Sigmoid colon (tissue), 7 donors: Measurements from ENCODE around the gene RYK. TPM values are rescaled to one million over a fixed set of nuclear protein-coding genes. Genes with fewer than 3 reads are reported as not detected.

Experiments used
- DNase-seq: peaks from one replicate; pipeline ENCODE4 v3.0.0-alpha.2; 2019
- H3K27ac ChIP-seq, 4 donors: fragments of 200-600 bp; sonication (generic); one replicate each; pipeline ENCODE4 v1.5.1; 2016 to 2019; ENCODE audit warnings: mild to moderate bottlenecking in 1 of 4
- H3K27me3 ChIP-seq, 3 donors: fragments of 200-600 bp; sonication (generic); one replicate each; pipeline ENCODE4 v1.5.1; 2019; ENCODE audit warnings: mild to moderate bottlenecking in 1 of 3
- H3K36me3 ChIP-seq, 4 donors: fragments of 200-600 bp; sonication (generic); one replicate each; pipeline ENCODE4 v1.5.1; 2016 to 2019
- H3K4me1 ChIP-seq, 4 donors: fragments of 200-600 bp; sonication (generic); one replicate each; pipeline ENCODE4 v1.5.1; 2017 to 2019
- H3K4me3 ChIP-seq, 4 donors: fragments of 200-600 bp; sonication (generic); one replicate each; pipeline ENCODE4 v1.5.1; 2017 to 2019; ENCODE audit warnings: mild to moderate bottlenecking in 2 of 4, moderate library complexity in 1 of 4
- H3K9me3 ChIP-seq, 4 donors: fragments of 200-600 bp in 3 of 4; sonication (generic) in 3 of 4; one replicate each; pipeline versions ENCODE4 v1.5.1 to v1.6.1; 2013 to 2019
- CTCF ChIP-seq, 4 experiments: fragments of 450-650 bp in 3 of 4; fragments of 200-600 bp in 1 of 4; IDR thresholded peaks; one replicate each; pipeline ENCODE4 v1.5.1; 2016 to 2019; ENCODE audit warnings: antibody characterized with exemption in 4 of 4, mild to moderate bottlenecking in 3 of 4, moderate library complexity in 2 of 4
- EP300 ChIP-seq, 4 donors: sonication (generic); formaldehyde crosslinking; IDR thresholded peaks; one replicate each; pipeline ENCODE4 v1.6.1; 2017; ENCODE audit warnings: antibody characterized with exemption in 4 of 4
- POLR2A ChIP-seq, 2 donors: fragments of 450-650 bp; IDR thresholded peaks; one replicate each; pipeline ENCODE4 v1.6.1; 2016; ENCODE audit warnings: antibody characterized with exemption in 2 of 2, mild to moderate bottlenecking in 2 of 2, moderate library complexity in 2 of 2
- POLR2AphosphoS5 ChIP-seq, 4 donors: sonication (generic); formaldehyde crosslinking; IDR thresholded peaks; one replicate each; pipeline ENCODE4 v1.6.1; 2017; ENCODE audit warnings: antibody characterized with exemption in 4 of 4
- WGBS, 2 donors: extraction: QIAGEN DNeasy Blood & Tissue Kit; methylation state at CpG; one replicate each; pipeline ENCODE4 v1.1.7; 2013; 5-methylcytosine and 5-hydroxymethylcytosine counted together
- intact Hi-C: fragments of 100-400 bp; cut with DNase I; formaldehyde crosslinking; loops from one replicate; pipeline ENCODE4 v1.15.1; 2023
- polyA plus RNA-seq, 3 donors: library from polyadenylated mRNA; stranded (reverse); fragments of 200-250 nt; gene quantifications; one replicate each; pipeline ENCODE4 v1.2.3, GENCODE V29; 2013
- total RNA-seq, 4 donors: library from RNA; depleted of rRNA; stranded (reverse); fragments of >200 nt; gene quantifications; one replicate each; pipeline ENCODE4 v1.1.0, GENCODE V29; 2016
- donor health status: healthy with polysubstance abuse.
- donor health status: Bipolar disorder and iron deficiency.
- donor health status: healthy.

The RYK gene
- total and polyA plus RNA-seq, 7 donors = 12.7 to 148 (median 92.2) TPM

DNA sequence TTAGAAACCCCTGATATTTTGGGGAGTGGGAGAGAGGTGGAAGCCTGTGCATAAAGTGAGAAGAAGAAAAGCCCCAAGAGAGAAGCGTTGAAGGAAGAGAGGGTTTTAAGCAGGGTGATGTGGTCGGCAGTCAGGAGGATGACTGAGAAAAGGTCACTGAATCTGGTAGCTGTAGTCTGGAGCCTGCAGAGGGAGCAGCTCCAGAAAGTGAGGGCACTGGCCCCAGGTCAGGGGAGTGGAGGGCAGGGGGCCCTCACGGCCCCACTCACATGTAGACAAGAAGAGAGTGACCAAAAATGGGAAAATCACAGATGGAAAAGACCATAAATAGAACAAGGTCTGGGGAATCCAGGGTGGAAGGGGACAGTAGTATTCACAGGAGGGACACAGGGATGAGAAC lies 105.5 kb downstream of the RYK start:
- Histone ChIP-seq H3K27me3 (no peaks in the 10 kb centered on the region), H3K4me3 (no peak overlapping the region), H3K27ac (no peak overlapping the region), H3K36me3 (no peaks in the 10 kb centered on the region), H3K9me3 (no peaks in the 10 kb centered on the region), H3K4me1 (peaks cover 0 to 11% (median 9%) of the 10 kb centered on the region in 4 donors)
- intact Hi-C loops = no loop called here
- DNase-seq = no peak
- TF ChIP-seq POLR2AphosphoS5 (IDR thresholded peaks at IDR 0.05) = no peak
- no peak for TF ChIP-seq EP300 (IDR thresholded peaks at IDR 0.05)
- no peak for TF ChIP-seq CTCF (IDR thresholded peaks at IDR 0.05)
- TF ChIP-seq POLR2A (IDR thresholded peaks at IDR 0.05) = no peak
- WGBS, 2 donors = 67 to 74% methylated on average over 3 of the region's 3 CpGs

DNA sequence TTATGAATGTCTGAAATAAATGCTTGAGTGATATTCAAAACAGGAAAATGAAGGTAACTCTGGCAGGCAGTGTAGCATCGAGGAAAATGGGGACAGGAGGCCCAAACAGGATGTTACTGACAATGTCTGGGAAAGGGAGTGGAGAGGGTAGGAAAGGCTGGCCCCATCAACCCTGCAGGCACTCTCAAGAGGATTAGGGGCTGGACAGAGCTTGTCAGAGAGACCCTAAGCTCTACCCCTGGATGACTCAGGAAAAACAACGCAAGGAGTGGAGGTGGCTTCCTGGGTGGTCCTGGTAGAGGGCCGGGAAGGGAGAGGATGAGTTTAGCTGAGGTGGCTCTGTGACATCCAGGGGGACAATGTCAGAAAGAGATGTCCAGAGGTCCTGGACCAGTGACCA lies 106.0 kb downstream of the RYK start:
- no peak overlapping the region for H3K4me3 ChIP-seq
- H3K27ac ChIP-seq = no peak overlapping the region
- WGBS, 2 donors = 66 to 86% methylated on average over 3 of the region's 3 CpGs
- H3K36me3 ChIP-seq = no peaks in the 10 kb centered on the region
- DNase-seq = no peak
- no peaks in the 10 kb centered on the region for H3K27me3 ChIP-seq
- H3K4me1 ChIP-seq = peaks cover 0 to 11% (median 8%) of the 10 kb centered on the region in 4 donors
- intact Hi-C loops = no loop called here
- no peaks in the 10 kb centered on the region for H3K9me3 ChIP-seq
- TF ChIP-seq EP300 (IDR thresholded peaks at IDR 0.05) (no peak), POLR2A (IDR thresholded peaks at IDR 0.05) (no peak), POLR2AphosphoS5 (IDR thresholded peaks at IDR 0.05) (no peak), CTCF (IDR thresholded peaks at IDR 0.05) (no peak)

GRCh38 chr3:134143828-134144401 lies 106.7 kb downstream of the RYK start:
- intact Hi-C loops = no loop called here
- Histone ChIP-seq H3K9me3 (no peaks in the 10 kb centered on the region), H3K4me1 (peaks cover 0 to 3% (median 2%) of the 10 kb centered on the region in 4 donors), H3K36me3 (no peaks in the 10 kb centered on the region), H3K27ac (no peak overlapping the region), H3K4me3 (no peak overlapping the region), H3K27me3 (no peaks in the 10 kb centered on the region)
- TF ChIP-seq POLR2A (IDR thresholded peaks at IDR 0.05) = no peak
- WGBS, 2 donors = 83 to 86% methylated on average over 6 of the region's 6 CpGs
- no peak for DNase-seq

GRCh38 chr3:134136604-134137003 lies 114.1 kb downstream of the RYK start:
- no peaks in the 10 kb centered on the region for H3K36me3 ChIP-seq
- 83 to 91% methylated on average over 3 of the region's 3 CpGs for WGBS, 2 donors
- H3K4me3 ChIP-seq = no peak overlapping the region
- intact Hi-C loops = no loop called here
- H3K9me3 ChIP-seq = no peaks in the 10 kb centered on the region
- no peak for TF ChIP-seq CTCF (IDR thresholded peaks at IDR 0.05)
- no peak for DNase-seq
- no peaks in the 10 kb centered on the region for H3K4me1 ChIP-seq
- H3K27me3 ChIP-seq = no peaks in the 10 kb centered on the region
- no peak overlapping the region for H3K27ac ChIP-seq

- 59 to 83% methylated on average over 3 of the region's 3 CpGs for WGBS, 2 donors
- no peak for DNase-seq
- H3K27ac ChIP-seq = no peak overlapping the region
- H3K36me3 ChIP-seq = no peaks in the 10 kb centered on the region
- intact Hi-C loops = no loop called here
- no peaks in the 10 kb centered on the region for H3K9me3 ChIP-seq
- no peaks in the 10 kb centered on the region for H3K27me3 ChIP-seq
- no peak overlapping the region for H3K4me3 ChIP-seq
- no peaks in the 10 kb centered on the region for H3K4me1 ChIP-seq
- TF ChIP-seq POLR2A (IDR thresholded peaks at IDR 0.05) (no peak), CTCF (IDR thresholded peaks at IDR 0.05) (no peak), EP300 (IDR thresholded peaks at IDR 0.05) (no peak), POLR2AphosphoS5 (IDR thresholded peaks at IDR 0.05) (no peak)
Observed at GRCh38 chr3:134134698-134135415, 115.8 kb downstream of the RYK start.
